Panc1 (cell line): Measurements from ENCODE around the gene ANKH. TPM values are rescaled to one million over a fixed set of nuclear protein-coding genes. Genes with fewer than 3 reads are reported as not detected.

Experiments used
- ATAC-seq: fragments of 200-7000 bp; cut with Tn5 transposase; 2 replicates; pipeline ENCODE4 v1.9.1; 2020; ENCODE audit warnings: mild to moderate bottlenecking, moderate library complexity
- BruUV-seq: library from RNA; stranded (reverse); fragments of 400-500 nt; replicated peaks from 2 replicates; lab custom pipeline; 2021; lab: Mats Ljungman, UMichigan
- CTCF ChIA-PET: fragments of 300-600 bp; sonication (Branson Sonifier 250); formaldehyde crosslinking; loops from one replicate; lab custom pipeline; 2022; ENCODE audit warnings: antibody characterized with exemption; lab: Charles Lee
- POLR2A ChIA-PET: fragments of 300-600 bp; sonication (Branson Sonifier 250); formaldehyde crosslinking; loops from one replicate; lab custom pipeline; 2022; ENCODE audit warnings: antibody characterized with exemption; lab: Charles Lee
- DNase-seq: peaks from one replicate; pipeline ENCODE4 v3.0.0-alpha.2; 2010; ENCODE audit warnings: low read depth, low spot score
- H3K27ac ChIP-seq: 2 replicates; pipeline ENCODE4 v1.5.1; 2011; ENCODE audit warnings: mild to moderate bottlenecking, low read length, inconsistent platforms
- H3K27me3 ChIP-seq: fragments of 200-500 bp; sonication (Bioruptor generic); 2 replicates; pipeline ENCODE4 v1.6.0; 2014; ENCODE audit warnings: low read length, inconsistent platforms; ENCODE audit not compliant: control insufficient read depth, insufficient read depth
- H3K36me3 ChIP-seq: fragments of 200-500 bp; sonication (Bioruptor generic); 2 replicates; pipeline ENCODE4 v1.5.1; 2014; ENCODE audit warnings: inconsistent platforms, mild to moderate bottlenecking, low read length, moderate library complexity; ENCODE audit not compliant: control insufficient read depth, insufficient read depth
- H3K4me1 ChIP-seq: 2 replicates; pipeline ENCODE4 v1.5.1; 2011; ENCODE audit warnings: inconsistent platforms, mild to moderate bottlenecking, low read length, moderate library complexity; ENCODE audit not compliant: control insufficient read depth, insufficient read depth
- H3K4me3 ChIP-seq, 2 experiments: 2 replicates each; pipeline ENCODE4 v1.5.1; 2011 to 2012; ENCODE audit warnings: low read depth in 2 of 2, low read length in 2 of 2, mild to moderate bottlenecking in 2 of 2, inconsistent platforms in 1 of 2, moderate library complexity in 1 of 2
- H3K9me3 ChIP-seq: fragments of 200-500 bp; sonication (Bioruptor generic); 2 replicates; pipeline ENCODE4 v1.5.1; 2014; ENCODE audit warnings: low read depth, mild to moderate bottlenecking, inconsistent platforms, low read length, moderate library complexity; ENCODE audit not compliant: control insufficient read depth, insufficient read depth
- CTCF ChIP-seq: fragments of 450-650 bp; IDR thresholded peaks from 2 replicates; pipeline ENCODE4 v1.5.1; 2017; ENCODE audit warnings: mild to moderate bottlenecking
- POLR2AphosphoS5 ChIP-seq: IDR thresholded peaks from 2 replicates; pipeline ENCODE4 v1.6.1; 2012; ENCODE audit warnings: mild to moderate bottlenecking, low read depth, low read length, moderate library complexity
- REST ChIP-seq, 2 experiments: IDR thresholded peaks; 2 replicates each; pipeline ENCODE4 v1.6.1; 2011 to 2012; ENCODE audit warnings: low read depth in 2 of 2, control low read depth in 1 of 2, low read length in 1 of 2, mild to moderate bottlenecking in 1 of 2, moderate library complexity in 1 of 2; ENCODE audit not compliant: insufficient read depth in 1 of 2
- SIN3A ChIP-seq: IDR thresholded peaks from 2 replicates; pipeline ENCODE4 v1.6.1; 2012; ENCODE audit warnings: low read depth, mild to moderate bottlenecking, low read length, moderate library complexity, borderline replicate concordance; ENCODE audit not compliant: insufficient read depth
- TCF7L2 ChIP-seq: IDR thresholded peaks from 2 replicates; pipeline ENCODE4 v1.6.1; 2011; ENCODE audit warnings: mild to moderate bottlenecking, low read depth, low read length, inconsistent platforms
- in situ Hi-C: cut with HindIII; loops from 2 replicates; pipeline ENCODE4 v1.10.0; 2016; ENCODE audit warnings: low sequenced_read_pairs, low pct_unique_long_range_greater_than_20kb
- intact Hi-C: fragments of 100-400 bp; cut with micrococcal nuclease; formaldehyde crosslinking; loops from one replicate; pipeline ENCODE4 v1.10.0; 2022; ENCODE audit not compliant: unreplicated experiment
- total RNA-seq: library from RNA; stranded (reverse); gene quantifications from one replicate; pipeline ENCODE4 v1.2.1, GENCODE V29; 2021; ENCODE audit not compliant: unreplicated experiment

ANKH gene
- total RNA-seq, 1 experiment from 2014 or later, result 11.2 TPM

GRCh38 chr5:14900693-14901461 lies 29.3 kb upstream of the ANKH start:
- CTCF ChIA-PET, result interaction anchor here (0.5 kb wide), 1 partner anchor 33 kb away, joined by 3 read pairs; no protein-coding TSS in a partner anchor

GRCh38 chr5:14896131-14896530 lies 24.6 kb upstream of the ANKH start:
- in situ Hi-C loops (no loop called here), intact Hi-C loops (no loop called here)
- no peaks in the 10 kb centered on the region for H3K4me1 ChIP-seq
- ChIA-PET CTCF (no interaction called here), POLR2A (no interaction called here)
- no peak overlapping the region for H3K27ac ChIP-seq
- no TSS peak for BruUV-seq
- TF ChIP-seq SIN3A, result no peak
- TF ChIP-seq CTCF, result no peak
- no peak for TF ChIP-seq REST (IDR thresholded peaks at IDR 0.05; ENCODE audit: insufficient read depth in 1 of 2, low read depth in 2 of 2, low read length in 1 of 2)
- TF ChIP-seq TCF7L2, result no peak
- TF ChIP-seq POLR2AphosphoS5, result no peak
- no peak overlapping the region for H3K4me3 ChIP-seq
- no peaks in the 10 kb centered on the region for H3K9me3 ChIP-seq
- H3K36me3 ChIP-seq, result no peaks in the 10 kb centered on the region
- ATAC-seq (no peak), DNase-seq (no peak)
- no peaks in the 10 kb centered on the region for H3K27me3 ChIP-seq

More at GRCh38 chr5:14900693-14901461, 29.3 kb upstream of the ANKH start:
- Histone ChIP-seq H3K36me3 (no peaks in the 10 kb centered on the region), H3K27me3 (peaks cover 7% of the 10 kb centered on the region; the same call in 1 of the 2 replicates), H3K27ac (no peak overlapping the region), H3K4me3 (no peak overlapping the region), H3K9me3 (no peaks in the 10 kb centered on the region), H3K4me1 (no peaks in the 10 kb centered on the region)
- in situ Hi-C loops (no loop called here), intact Hi-C loops (no loop called here)
- BruUV-seq, result no TSS peak
- TF ChIP-seq POLR2AphosphoS5 (no peak), REST (IDR thresholded peaks at IDR 0.05; ENCODE audit: insufficient read depth in 1 of 2, low read depth in 2 of 2, low read length in 1 of 2) (no peak), SIN3A (no peak), CTCF (no peak), TCF7L2 (no peak)
- ATAC-seq (no peak), DNase-seq (no peak)
- POLR2A ChIA-PET, result no interaction called here
